ENCODE measurements around the gene KNSTRN. TPM values are rescaled to one million over a fixed set of nuclear protein-coding genes. Genes with fewer than 3 reads are reported as not detected.

The KNSTRN gene
- total and polyA plus RNA-seq, 2 of the 13 experiments (the other 11 are each of a cell fraction or from before 2014, with no cell fraction given): 20.3 to 62.3 TPM

DNA sequence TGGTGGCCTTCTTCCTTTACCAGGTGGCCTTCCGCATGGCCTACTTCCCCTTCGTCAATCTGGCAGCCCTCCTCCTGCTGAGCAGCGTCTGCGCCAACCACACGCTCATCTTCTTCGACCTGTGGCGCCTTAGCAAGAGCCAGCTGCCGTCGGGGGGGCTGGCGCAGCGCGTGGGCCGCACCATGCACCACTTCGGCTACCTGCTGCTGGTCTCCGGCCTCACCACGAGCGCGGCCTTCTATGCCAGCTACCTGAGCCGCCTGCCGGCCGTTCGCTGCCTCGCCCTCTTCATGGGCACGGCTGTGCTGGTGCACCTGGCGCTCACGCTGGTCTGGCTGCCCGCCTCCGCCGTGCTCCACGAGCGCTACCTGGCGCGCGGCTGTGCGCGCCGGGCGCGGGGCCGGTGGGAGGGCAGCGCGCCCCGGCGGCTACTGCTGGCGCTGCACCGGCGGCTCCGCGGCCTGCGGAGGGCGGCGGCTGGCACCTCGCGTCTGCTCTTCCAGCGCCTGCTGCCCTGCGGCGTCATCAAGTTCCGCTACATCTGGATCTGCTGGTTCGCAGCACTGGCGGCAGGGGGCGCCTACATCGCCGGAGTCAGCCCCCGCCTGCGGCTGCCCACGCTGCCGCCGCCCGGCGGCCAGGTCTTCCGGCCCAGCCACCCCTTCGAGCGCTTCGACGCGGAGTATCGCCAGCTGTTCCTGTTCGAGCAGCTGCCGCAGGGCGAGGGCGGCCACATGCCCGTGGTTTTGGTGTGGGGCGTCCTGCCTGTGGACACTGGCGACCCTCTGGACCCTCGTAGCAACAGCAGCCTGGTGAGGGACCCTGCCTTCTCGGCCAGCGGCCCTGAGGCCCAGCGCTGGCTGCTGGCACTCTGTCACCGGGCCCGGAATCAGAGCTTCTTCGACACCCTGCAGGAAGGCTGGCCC is 14.6 kb upstream of the KNSTRN start (continued):
- TF ChIP-seq ZBTB34 (CRISPR knock-in tag; IDR thresholded peaks at IDR 0.05) (no peak), TOPORS (CRISPR knock-in tag; IDR thresholded peaks at IDR 0.05) (peak; percentile 92), MTA1 (CRISPR knock-in tag; IDR thresholded peaks at IDR 0.05; ENCODE audit: borderline replicate concordance) (peak; percentile 40; the same call in 1 of the 2 replicates), ZSCAN5A (CRISPR knock-in tag; IDR thresholded peaks at IDR 0.05; ENCODE audit: borderline replicate concordance) (peak; percentile 84; the same call in 1 of the 2 replicates), NCOR1 (IDR thresholded peaks at IDR 0.05; ENCODE audit: borderline replicate concordance, low read length) (no peak), IRF1 (CRISPR knock-in tag; IDR thresholded peaks at IDR 0.05; ENCODE audit: low read depth) (peak; percentile 83; the same call in 1 of the 2 replicates), HDAC2 (CRISPR knock-in tag; IDR thresholded peaks at IDR 0.05) (peak; percentile 79), IRF2 (CRISPR knock-in tag; IDR thresholded peaks at IDR 0.05) (peak; percentile 56; the same call in 1 of the 2 replicates), SCMH1 (CRISPR knock-in tag; IDR thresholded peaks at IDR 0.05; ENCODE audit: borderline replicate concordance) (no peak), ZNF274 (CRISPR knock-in tag; IDR thresholded peaks at IDR 0.05) (peak; percentile 97), KIAA2018 (CRISPR knock-in tag; IDR thresholded peaks at IDR 0.05; ENCODE audit: borderline replicate concordance) (no peak), ATM (IDR thresholded peaks at IDR 0.05; ENCODE audit: borderline replicate concordance) (no peak), CC2D1A (CRISPR knock-in tag; IDR thresholded peaks at IDR 0.05) (0 out of 2 replicates have a peak, but pooled peaks have one; percentile 30)
- TF ChIP-seq, protein P1, sequence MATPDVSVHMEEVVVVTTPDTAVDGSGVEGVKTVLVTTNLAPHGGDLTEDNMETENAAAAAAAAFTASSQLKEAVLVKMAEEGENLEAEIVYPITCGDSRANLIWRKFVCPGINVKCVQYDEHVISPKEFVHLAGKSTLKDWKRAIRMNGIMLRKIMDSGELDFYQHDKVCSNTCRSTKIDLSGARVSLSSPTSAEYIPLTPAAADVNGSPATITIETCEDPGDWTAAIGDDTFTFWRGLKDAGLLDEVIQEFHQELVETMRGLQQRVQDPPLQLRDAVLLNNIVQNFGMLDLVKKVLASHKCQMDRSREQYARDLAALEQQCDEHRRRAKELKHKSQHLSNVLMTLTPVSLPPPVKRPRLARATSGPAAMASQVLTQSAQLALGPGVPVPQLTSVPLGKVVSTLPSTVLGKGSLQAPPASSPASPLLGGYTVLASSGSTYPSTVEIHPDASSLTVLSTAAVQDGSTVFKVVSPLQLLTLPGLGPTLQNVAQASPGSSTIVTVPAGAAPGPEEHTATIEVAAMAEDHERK (CRISPR knock-in tag; IDR thresholded peaks at IDR 0.05; ENCODE audit: low read depth): no peak
